ENCODE results near the gene ITSN1.

The ITSN1 gene

DNA sequence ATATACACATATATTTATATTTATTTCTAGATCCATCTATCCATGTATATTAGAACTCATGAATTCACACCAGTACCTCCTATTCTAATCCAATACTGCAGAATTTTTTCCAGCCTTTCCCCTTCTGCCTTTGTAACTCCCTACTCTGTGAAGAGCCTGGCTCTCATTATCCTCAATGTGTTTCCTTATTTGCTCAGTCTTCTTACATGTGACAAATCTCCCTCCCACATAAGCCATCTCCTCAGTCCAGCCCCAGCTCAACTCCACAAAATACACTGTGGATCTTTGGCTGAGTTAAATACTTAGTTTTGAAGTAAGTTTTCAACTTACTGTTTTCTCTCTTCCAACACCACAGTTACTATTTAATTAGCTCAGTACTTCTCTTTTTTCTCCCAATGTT lies 227.6 kb downstream of the ITSN1 start:
- DNase-seq = no peak

DNA sequence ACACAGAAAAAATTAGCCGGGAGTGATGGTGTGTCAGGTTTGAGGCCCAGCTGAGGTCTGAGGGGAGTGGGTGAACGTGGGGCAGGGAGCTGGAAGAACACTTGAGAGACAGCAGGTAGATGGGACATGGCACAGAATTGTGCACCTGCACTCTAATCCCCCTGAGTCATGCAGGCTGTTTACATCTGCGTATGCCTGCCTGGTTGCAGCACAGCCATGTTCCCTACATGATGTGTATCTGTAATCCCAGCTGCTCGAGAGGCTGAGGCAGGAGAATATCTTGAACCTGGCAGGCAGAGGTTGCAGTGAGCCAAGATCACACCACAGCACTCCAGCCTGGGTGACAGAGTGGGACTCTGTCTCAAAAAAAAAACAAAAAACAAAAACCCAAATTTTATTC lies 228.5 kb downstream of the ITSN1 start:
- DNase-seq = no peak

DNA sequence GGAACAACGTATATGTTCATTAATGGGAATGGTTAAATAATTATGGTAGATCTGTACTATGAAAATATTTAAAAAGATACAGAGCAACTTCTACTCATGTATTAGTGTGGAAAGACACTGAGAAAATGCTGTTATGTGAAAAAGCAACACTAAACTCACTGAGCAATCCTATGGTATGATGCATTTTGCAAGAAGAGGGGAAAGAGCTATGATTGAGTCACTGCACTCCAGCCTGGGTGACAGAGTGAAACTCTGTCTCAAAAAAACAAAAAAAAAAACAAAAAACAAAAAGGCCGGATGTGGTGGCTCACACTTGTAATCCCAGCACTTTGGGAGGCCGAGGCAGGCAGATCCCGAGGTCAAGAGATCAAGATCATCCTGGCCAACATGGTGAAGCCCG lies 228.9 kb downstream of the ITSN1 start:
- DNase-seq = no peak

DNA sequence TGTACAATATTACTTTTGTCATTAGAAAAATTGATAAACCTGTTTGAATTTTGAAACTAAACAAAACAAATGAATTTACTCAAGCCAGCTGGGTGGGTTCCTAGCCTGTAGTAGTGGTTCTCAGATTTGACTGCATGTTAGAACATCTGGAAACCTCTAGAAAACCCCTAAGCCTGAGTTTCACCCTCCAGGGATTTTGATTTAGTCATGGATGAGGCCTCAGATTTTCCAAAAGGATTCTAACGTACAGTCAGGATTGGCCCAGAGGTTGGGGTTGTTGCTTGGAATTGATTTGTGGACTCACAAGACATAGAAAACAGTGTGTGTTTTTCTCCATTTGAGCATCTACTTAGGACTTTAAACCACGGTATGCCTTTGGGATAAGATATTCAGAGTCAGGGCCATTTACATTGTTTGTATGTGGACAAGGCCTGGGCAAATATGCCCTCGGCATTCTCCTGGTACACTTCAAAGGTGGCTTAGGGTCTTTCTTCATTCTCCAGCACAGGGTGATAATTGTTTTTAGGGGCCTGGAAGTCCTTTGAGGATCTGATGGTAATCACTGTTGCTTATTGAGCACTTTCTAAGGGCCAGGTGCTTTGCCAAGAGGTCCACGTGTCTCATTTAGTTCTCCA lies 230.7 kb downstream of the ITSN1 start:
- no peak for DNase-seq

DNA sequence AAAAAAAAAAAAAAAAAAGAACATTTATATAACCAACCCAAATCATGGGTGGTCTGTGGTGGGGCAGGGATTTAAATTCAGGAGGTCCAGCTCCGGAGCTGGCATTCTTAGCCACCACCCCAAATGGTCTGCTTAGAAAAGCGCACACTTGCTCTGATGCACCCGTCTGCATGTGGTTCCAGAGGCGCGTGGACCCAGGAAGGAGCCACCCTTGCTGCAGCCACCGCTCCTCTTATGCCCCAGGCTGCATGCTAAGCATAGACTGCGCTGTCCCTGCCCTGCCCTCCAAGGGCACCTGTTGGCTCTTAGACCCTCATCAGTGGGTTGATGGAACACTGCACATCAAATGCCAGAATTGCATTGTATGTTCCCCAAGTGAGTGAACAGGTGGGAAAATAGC lies 231.9 kb downstream of the ITSN1 start:
- no peak for DNase-seq

DNA sequence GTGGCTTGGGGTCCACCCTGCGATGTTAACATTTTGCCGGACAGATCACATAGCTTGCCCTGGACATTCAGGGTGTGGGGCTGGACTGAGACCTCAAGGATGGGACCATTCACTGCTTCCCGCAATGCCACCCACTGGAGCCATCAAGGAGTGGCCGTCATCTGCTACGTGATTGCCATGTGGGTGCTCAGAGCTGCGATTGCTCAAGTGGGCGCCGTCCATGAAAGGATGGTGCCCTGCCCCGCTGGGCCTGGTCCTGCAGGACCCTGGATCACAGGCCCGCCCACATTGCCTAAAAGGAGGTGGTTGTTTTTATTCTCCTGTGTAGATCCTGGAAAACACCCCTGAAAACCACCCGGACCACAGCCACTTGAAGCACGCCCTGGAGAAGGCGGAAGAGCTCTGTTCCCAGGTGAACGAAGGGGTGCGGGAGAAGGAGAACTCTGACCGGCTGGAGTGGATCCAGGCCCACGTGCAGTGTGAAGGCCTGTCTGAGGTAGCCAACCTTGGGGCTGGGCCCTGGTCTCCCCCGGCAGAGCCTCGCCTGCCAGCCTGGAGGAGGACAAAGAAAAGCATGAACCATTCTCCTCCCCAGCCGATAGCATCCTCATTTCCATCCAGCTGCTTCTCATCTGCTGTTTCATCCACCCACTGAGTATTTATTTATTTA lies 232.9 kb downstream of the ITSN1 start:
- DNase-seq = no peak

DNA sequence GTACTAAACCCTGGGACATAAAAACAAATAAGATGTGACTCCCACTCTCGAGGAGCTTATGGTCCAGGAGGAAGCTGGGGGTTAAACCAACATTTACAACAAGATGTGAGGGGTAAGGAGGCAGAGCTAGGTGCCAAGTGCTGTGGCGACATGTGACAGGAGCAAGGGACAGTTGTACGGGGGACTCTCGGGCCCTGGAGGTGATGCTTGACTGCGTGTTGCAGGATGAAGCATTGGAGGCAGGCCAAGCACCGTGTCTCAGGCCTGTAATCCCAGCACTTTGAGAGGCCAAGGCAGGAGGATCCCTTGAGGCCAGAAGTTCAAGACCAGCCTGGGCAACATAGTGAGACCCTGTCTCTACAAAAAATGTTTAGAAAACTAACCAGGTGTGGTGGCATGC lies 236.5 kb downstream of the ITSN1 start:
- no peak for DNase-seq

DNA sequence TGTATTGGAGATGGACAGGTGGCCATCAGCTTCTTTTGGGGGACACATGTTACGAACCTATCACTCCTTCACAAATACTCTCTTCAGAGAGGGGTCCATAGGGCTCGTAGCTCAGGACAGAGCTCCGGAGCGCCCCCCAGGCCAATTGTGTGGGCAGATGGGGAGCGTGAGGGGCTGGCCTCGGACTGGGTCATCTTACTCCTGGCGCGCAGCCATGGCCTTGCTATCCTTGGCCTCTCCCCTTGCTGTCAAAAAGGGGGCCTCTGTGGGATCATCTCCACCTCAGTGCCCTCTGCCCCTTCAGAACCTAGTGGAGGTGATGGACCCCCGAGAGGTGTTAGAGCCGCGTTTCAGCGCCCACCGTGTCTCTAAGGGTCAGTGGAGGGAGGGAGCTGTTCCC lies 238.3 kb downstream of the ITSN1 start:
- no peak for DNase-seq

DNA sequence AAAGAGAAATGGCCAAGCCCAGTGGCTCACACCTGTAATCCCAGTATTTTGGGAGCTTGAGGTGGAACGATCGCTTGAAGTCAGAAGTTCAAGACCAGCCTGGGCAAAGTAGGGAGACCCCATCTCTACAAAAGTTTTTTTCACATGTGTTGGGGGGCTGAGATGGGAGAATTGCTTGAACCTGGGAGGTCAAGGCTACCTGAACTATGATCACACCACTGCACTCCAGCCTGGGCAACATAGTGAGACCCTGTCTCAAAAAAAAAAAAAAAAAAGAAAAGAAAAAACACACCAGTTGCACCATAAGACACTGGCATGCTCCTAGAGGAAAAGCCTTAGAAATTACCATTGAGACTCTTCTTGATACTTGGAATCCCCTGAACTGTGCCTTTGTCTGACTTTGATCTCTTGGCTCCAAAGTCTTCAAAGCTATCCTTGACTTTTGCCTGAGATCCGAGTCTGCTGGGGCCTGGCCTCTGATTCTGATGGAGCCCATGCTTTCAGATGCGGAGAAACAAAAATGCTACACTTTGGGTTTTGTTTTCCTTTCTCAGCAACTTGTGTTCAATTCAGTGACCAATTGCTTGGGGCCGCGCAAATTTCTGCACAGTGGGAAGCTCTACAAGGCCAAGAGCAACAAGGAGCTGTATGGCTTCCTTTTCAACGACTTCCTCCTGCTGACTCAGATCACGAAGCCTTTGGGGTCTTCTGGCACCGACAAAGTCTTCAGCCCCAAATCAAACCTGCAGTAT lies 239.6 kb downstream of the ITSN1 start:
- no peak for DNase-seq

DNA sequence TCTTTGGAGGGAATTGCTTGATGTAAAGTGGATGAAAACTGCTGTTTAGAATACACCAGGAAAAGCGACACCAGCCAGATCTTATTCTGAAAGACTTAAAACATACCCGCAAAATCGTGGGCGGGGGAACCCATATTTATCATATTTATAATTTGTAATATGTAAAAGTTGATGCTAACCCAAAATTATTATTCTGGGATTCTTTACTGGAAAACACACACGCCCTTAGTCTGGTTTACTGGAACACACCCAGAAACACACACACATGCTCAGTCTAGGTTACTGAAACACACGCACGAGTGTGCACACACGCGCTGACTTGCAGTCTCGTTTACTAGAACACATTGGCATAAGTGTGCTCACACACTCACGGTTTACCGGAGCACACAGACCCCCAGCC lies 240.8 kb downstream of the ITSN1 start:
- DNase-seq = no peak

DNA sequence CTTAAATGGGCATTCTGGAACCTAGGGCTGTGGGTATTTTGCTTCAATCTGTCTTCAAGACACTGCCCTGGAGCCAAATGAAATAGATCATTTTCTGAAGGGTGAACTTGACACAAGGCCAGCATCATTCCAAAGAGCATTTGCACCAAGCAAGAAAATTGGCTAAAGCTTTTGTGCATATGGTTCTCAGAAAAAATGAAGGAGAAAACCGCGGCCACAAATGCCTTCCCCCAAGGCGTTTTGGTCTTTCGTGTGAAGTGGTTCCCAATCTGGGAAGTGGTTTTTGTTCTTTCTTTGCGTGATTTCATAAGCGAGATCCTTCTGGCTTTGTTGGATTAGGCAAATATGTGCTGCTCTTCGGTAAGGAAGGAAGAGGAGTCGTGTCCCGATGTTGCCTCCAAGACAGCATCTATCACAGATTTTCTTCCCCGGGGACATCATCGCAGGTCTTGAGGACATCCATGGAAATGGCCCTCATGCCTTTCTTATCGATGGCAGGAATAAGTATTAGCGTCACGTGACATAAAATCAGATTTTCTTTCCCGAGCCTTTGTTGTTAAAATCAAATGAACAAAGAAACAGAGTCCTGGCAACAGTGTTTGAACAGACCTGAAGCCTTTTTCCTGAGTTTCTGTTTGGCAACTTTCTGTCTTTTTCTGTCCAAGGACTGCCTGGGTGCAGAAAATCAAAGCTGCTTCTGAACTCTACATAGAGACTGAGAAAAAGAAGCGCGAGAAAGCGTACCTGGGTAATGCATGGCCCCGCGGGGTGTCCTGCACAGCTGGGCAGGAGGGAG lies 242.3 kb downstream of the ITSN1 start:
- no peak for DNase-seq

DNA sequence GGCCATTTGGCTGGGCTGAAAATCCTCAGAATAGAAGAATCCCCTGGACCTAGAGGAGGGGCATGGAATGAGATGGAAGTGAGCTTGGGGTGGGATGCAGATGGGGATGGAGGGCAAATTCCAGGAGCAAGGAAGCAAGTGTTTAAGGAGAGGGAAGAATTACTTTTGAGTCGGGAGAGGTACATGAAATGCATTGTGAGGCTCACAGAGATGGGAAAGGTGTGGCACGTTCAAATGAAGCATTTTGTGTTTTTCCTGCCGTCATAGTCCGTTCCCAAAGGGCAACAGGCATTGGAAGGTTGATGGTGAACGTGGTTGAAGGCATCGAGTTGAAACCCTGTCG lies 242.8 kb downstream of the ITSN1 start:
- DNase-seq = no peak

DNA sequence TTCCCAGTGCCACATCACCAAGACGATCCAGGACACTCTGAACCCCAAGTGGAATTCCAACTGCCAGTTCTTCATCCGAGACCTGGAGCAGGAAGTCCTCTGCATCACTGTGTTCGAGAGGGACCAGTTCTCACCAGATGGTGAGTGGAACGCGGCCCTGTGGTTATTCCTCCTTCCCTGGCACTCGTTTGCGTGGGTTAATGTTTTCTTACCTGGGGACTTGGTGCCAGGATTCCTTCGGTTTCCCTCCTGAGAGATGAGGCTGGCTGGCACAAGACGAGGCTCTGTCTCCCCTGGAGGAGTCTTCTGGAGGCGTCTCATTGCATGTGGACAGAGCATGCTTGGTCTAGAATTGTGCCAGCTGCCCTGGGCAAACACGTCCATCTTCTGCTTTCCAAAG lies 244.0 kb downstream of the ITSN1 start:
- DNase-seq = no peak

DNA sequence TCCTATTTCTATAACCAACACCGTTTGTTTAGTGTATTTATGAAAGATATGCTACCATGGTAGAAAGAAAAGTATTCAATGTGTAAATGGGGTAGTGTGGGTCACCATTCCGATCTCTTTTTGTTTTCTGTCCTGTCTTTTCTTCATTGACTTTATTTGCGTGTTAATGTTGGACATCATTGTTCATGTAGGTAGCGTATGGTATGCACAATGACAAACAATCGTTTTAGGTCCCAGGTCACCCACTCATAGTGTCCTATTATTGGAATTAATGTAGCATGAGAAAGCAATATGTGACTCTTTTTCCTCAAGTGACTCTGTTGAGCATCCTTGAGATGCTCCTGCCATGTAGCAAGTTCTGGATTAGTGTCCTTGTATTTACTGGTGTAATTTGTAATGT lies 247.9 kb downstream of the ITSN1 start:
- DNase-seq = no peak

DNA sequence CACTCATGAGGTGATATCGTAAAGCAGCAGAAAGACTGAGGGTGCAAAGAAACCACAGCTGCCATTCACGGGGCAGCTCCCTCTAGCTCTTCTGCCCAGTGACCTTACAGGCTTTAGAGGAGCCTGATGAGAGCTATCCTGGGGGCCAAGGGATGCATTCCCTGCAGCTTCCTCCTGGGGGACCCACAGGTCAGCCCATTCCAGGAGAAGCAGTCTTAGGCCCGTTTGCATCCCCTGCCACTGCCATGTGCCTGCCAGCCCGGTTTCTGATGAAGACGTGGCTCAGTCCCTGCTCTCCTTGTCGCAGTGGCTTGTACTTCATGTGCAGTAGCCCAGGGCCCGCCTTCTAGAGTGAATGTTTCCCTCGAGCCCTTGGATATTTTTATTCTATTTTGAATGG lies 250.6 kb downstream of the ITSN1 start:
- no peak for DNase-seq

DNA sequence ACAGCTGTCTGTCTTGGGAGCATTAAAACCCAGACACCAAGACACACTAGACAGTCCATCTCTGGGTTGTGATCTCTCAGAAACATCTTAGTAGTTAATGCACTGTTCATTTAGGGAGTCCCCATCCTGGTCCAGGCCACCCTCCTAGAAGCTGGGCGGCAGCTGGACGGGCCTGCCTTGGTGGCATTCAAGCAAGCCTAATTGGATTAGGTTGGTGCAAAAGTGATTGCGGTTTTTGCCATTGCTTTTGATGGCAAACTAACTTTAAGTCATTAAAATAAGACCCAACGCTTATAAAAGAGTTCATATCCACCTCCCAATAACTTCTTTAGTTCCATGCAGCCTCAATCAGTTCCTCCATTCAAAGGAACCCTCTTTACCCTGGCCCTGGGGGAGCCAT lies 251.6 kb downstream of the ITSN1 start:
- peak; percentile 67 for DNase-seq

DNA sequence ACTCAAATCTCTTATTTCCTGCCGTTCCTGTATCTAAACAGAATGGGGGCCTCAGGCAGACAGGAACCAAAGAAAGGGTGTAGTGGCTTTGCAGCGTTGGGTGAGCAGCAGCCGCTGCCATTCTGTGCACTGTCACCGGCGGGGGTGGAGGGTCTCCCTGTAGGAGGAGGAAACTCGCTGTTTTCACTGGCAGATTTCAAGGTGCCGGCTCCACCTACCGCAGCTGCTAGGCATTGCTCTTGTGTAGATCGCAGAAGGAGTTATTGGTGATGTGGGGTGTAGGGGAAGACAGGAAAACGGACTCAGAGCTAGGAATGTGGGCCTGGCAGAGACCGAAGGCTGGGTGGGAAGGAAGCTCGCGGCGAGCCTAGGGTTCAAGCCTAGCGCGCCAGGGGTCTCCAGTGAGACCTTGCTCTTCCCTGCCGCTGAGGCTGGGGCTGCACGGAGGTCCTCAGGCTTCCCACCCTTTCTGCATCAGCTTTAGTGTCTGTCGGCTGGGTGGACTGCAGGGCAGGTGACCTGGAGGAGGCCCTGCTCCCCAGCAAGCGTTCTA lies 252.5 kb downstream of the ITSN1 start:
- DNase-seq = peak; percentile 80

DNA sequence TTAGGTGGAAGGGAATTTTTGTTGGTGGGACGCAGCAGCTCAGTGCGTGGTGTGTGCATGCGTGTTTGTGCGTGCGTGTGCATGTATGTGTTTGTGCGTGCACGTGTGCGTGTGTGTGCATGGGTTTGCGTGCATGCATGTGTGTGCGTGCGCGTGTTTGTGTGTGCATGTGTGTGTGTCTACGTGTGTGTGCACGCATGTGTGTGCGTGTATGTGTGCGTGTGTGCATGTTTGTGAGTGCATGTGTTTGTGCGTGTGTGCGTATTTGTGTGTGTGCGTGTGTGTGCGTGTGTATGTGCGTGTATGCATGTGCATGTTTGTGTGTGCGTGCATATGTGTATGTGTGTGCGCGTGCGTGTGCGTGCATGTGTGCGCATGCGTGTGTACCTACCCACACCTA lies 253.1 kb downstream of the ITSN1 start:
- DNase-seq = no peak

DNA sequence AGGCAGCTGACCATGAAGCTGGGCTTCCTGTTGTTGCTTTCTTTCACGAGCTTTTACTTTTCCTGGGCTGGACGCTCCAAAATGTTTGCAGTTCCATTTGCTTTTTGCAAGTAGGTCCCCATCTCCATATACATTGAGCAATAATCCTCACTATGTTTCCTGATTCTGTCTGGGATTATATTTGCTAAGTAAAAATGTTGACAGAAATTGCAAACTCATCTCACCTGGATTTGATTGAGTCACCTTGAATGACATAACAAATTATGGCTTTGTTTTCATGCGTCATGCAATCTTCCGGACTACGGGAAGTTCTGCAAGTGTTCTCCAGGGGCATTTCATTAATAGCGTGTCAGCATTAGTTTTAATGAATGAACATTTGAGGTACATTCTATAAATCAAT lies 254.4 kb downstream of the ITSN1 start:
- no peak for DNase-seq

DNA sequence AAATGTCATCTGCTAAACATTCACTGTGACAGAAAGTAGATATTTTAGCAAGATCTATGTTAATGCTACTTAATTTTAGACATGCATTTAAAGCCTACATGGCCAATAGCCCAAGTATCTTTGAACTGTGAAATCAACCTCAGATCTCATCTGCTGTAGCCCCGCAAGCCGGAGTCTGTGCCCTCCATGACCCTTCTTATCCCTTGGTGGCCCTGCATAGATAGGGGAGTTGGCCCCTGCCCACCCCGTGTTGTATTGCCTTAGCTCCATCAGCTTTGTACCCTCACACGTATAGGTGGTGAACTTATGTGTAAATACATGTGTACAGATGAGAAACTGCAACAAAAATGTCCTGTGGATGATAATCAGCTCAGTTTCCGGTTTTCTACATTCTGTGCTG lies 254.8 kb downstream of the ITSN1 start:
- no peak for DNase-seq

DNA sequence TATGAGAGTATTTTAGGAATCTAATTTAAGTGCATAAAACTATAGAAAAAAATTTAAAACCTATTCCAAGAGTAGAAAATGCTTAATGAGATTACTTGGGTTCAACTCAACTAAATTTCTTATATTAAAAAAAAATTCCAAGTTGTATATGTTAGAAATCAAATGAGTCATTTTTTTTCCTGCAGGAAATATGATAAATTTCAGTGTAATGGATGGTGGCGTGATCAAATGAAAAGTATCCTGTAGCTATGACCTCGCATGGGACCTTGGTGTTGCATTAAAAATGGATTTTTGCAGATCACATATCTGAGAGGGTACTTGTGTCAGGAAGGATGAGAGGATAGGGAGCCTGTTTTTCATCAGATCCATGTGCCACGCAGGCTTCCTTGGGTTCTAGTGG lies 255.4 kb downstream of the ITSN1 start:
- DNase-seq = no peak

DNA sequence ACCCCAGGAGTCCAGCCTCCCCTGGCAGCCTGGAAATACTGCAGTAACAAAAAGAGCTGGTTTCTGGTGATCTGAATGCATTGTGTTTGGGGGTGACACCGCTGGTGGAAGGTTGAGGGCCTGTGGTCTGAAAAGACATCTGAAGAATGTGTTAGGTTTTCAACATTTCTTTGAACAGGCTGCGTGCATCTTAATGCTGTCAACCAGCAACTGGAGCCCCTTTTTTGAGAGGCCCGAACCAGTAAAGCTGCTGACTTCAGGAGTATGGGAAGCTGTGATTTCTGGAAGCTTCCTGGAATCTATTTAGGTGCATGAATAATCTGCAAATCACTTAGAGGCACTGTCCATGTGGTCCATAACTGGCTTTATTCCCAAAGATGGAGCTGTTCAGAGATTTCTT lies 256.3 kb downstream of the ITSN1 start:
- no peak for DNase-seq

DNA sequence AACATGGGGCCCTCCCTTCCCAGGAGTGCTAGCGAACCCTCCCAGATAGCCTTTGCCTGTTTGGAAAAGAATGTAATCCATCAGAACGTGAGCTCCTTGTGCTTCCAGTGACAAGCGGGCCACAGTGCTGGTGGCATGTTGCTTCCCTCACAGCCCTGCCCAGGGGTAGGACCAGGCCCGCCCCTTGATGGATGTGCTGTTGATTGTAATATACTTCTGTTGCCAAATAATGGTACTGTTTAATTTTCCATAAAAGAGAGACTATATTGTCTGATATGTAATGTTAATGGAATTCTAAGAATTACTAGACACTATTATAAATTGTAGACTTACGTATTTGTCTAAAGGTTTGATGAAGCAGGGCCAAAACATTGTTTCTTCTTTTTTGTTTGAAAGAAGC lies 256.9 kb downstream of the ITSN1 start:
- no peak for DNase-seq
